K562 (cell line): ENCODE data around the gene SNX1. TPM values are rescaled to one million over a fixed set of nuclear protein-coding genes. Genes with fewer than 3 reads are reported as not detected.

Experiments used
- ATAC-seq: fragments of 200-7000 bp; cut with Tn5 transposase; 3 replicates; pipeline ENCODE4 v1.9.1; 2020; ENCODE audit warnings: moderate library complexity
- BruUV-seq: library from RNA; stranded (reverse); fragments of 400-500 nt; replicated peaks from 2 replicates; lab custom pipeline; 2021; lab: Mats Ljungman, UMichigan
- CTCF ChIA-PET: fragments of 300-600 bp; formaldehyde crosslinking; extraction: SDS; loops from one replicate; lab custom pipeline; 2021; ENCODE audit warnings: low intra/inter-chr PET ratio; lab: Yijun Ruan, JAX
- POLR2A ChIA-PET: fragments of 300-600, 350-650 bp; sonication (Branson Sonifier 250); formaldehyde crosslinking; extraction: SDS; loops from one replicate; lab custom pipeline; 2021; ENCODE audit warnings: antibody characterized with exemption, inconsistent platforms; lab: Yijun Ruan, JAX
- DNase-seq, 4 experiments: peaks; one replicate each; pipeline versions ENCODE4 v3.0.0 to v3.0.0-alpha.2; 2011 to 2018; ENCODE audit warnings: low spot score in 3 of 4, mixed read lengths in 3 of 4; ENCODE audit errors: extremely low read depth in 1 of 4
- FAIRE-seq: peaks from 2 replicates; lab custom pipeline; 2011; peaks lifted over from hg19 to GRCh38; lab: Jason Lieb, UNC
- H2AFZ ChIP-seq: 2 replicates; pipeline ENCODE4 v1.6.0; 2011; ENCODE audit warnings: low read depth, low read length, control low read depth, inconsistent platforms
- H3K27ac ChIP-seq: fragments of 200-600 bp; 3 replicates; pipeline ENCODE4 v1.8.0; 2011; ENCODE audit warnings: low read depth, mild to moderate bottlenecking, control low read depth, inconsistent platforms, low read length, moderate library complexity, mixed read lengths; ENCODE audit errors: extremely low read depth
- H3K27me3 ChIP-seq, 2 experiments: fragments of 300-600 bp in 1 of 2; 2 replicates in 1 of 2; 3 replicates in 1 of 2; pipeline versions ENCODE4 v1.6.0 to v1.8.0; 2011; ENCODE audit warnings: inconsistent platforms in 2 of 2, low read length in 2 of 2, mild to moderate bottlenecking in 1 of 2, mixed read lengths in 1 of 2, moderate library complexity in 1 of 2; ENCODE audit not compliant: control insufficient read depth in 2 of 2, insufficient read depth in 2 of 2
- H3K36me3 ChIP-seq: fragments of 300-600 bp; 3 replicates; pipeline ENCODE4 v1.8.0; 2011; ENCODE audit warnings: mild to moderate bottlenecking, low read length, inconsistent platforms; ENCODE audit not compliant: control insufficient read depth, insufficient read depth
- H3K4me1 ChIP-seq, 2 experiments: fragments of 200-600 bp in 1 of 2; replicated peaks in 1 of 2; 2 replicates in 1 of 2; 3 replicates in 1 of 2; pipeline versions ENCODE4 v1.5.1 to v1.8.0; 2011; ENCODE audit warnings: inconsistent platforms in 2 of 2, low read length in 2 of 2, mild to moderate bottlenecking in 1 of 2, mixed read lengths in 1 of 2, moderate library complexity in 1 of 2; ENCODE audit not compliant: control insufficient read depth in 2 of 2, insufficient read depth in 2 of 2
- H3K4me2 ChIP-seq: 2 replicates; pipeline ENCODE4 v1.6.1; 2011; ENCODE audit warnings: low read length, control low read depth, inconsistent platforms, mixed read lengths; ENCODE audit not compliant: insufficient read depth
- H3K4me3 ChIP-seq: fragments of 200-600 bp; sonication (generic), shearing (Covaris generic); 2 replicates; pipeline ENCODE4 v1.5.1; 2016; ENCODE audit warnings: control low read depth, inconsistent platforms
- H3K79me2 ChIP-seq: fragments of 200-600 bp; 3 replicates; pipeline ENCODE4 v1.8.0; 2011; ENCODE audit warnings: low read length, inconsistent platforms; ENCODE audit not compliant: control insufficient read depth, insufficient read depth
- H3K9ac ChIP-seq, 2 experiments: 2 replicates each; pipeline versions ENCODE4 v1.6.0 to v1.6.1; 2011; ENCODE audit warnings: low read depth in 2 of 2, low read length in 2 of 2, control low read depth in 1 of 2, inconsistent platforms in 1 of 2, mild to moderate bottlenecking in 1 of 2, mixed read lengths in 1 of 2; ENCODE audit not compliant: insufficient read depth in 1 of 2
- H3K9me1 ChIP-seq: one replicate; pipeline ENCODE4 v1.6.0; 2011; ENCODE audit warnings: inconsistent platforms, mild to moderate bottlenecking, low read length, moderate library complexity; ENCODE audit not compliant: control insufficient read depth, insufficient read depth
- H3K9me3 ChIP-seq: replicated peaks from 2 replicates; pipeline ENCODE4 v1.5.1; 2011; ENCODE audit warnings: low read depth, low read length, inconsistent platforms; ENCODE audit not compliant: control insufficient read depth, insufficient read depth
- H4K20me1 ChIP-seq: replicated peaks from 2 replicates; pipeline ENCODE4 v1.6.1; 2011; ENCODE audit warnings: low read length, inconsistent platforms, mixed read lengths; ENCODE audit not compliant: control insufficient read depth, insufficient read depth
- ARHGAP35 ChIP-seq: fragments of 450-650 bp; IDR thresholded peaks from 2 replicates; pipeline ENCODE4 v1.6.1; 2018; ENCODE audit not compliant: partially characterized antibody
- C11orf30 ChIP-seq: fragments of 450-650 bp; IDR thresholded peaks from 2 replicates; pipeline ENCODE4 v1.6.1; 2016; ENCODE audit warnings: low read depth, mild to moderate bottlenecking
- CBFB ChIP-seq: sonication (generic); formaldehyde crosslinking; IDR thresholded peaks from 2 replicates; pipeline ENCODE4 v1.4.0; 2020; ENCODE audit warnings: mild to moderate bottlenecking, missing genetic modification reagents
- CHD4 ChIP-seq: fragments of 200-600 bp; sonication (generic); IDR thresholded peaks from 3 replicates; pipeline ENCODE4 v1.6.1; 2012; ENCODE audit warnings: low read depth, mild to moderate bottlenecking, mixed read lengths, low read length, inconsistent platforms; ENCODE audit not compliant: insufficient read depth, insufficient replicate concordance, poor library complexity, severe bottlenecking
- KLF16 ChIP-seq: IDR thresholded peaks from 2 replicates; pipeline ENCODE4 v1.6.1; 2016; ENCODE audit warnings: antibody characterized with exemption
- MAFF ChIP-seq: IDR thresholded peaks from 2 replicates; pipeline ENCODE4 v1.6.1; 2012; ENCODE audit warnings: low read length, improper control_type of control experiment
- MAFG ChIP-seq: fragments of 450-650 bp; conservative IDR thresholded peaks from 2 replicates; pipeline ENCODE4 v1.6.1; 2016; ENCODE audit warnings: missing genetic modification characterization, missing compliant biosample characterization
- MAFK ChIP-seq: IDR thresholded peaks from 2 replicates; pipeline ENCODE4 v1.6.1; 2011; ENCODE audit warnings: low read length, improper control_type of control experiment
- MLX ChIP-seq, 2 experiments: fragments of 450-650 bp in 1 of 2; sonication (generic) in 1 of 2; formaldehyde crosslinking; conservative IDR thresholded peaks; 2 replicates each; pipeline versions ENCODE4 v1.4.0 to v1.8.1; 2020 to 2022; ENCODE audit warnings: mild to moderate bottlenecking in 1 of 2, missing genetic modification reagents in 1 of 2
- POLR2A ChIP-seq: fragments of 450-650 bp; conservative IDR thresholded peaks from 2 replicates; pipeline ENCODE4 v1.6.1; 2016
- POLR3G ChIP-seq: IDR thresholded peaks from 2 replicates; pipeline ENCODE4 v1.6.1; 2011; ENCODE audit not compliant: insufficient read length, insufficient replicate concordance; ENCODE audit errors: extremely low read depth
- PURB ChIP-seq: sonication (generic); formaldehyde crosslinking; IDR thresholded peaks from 2 replicates; pipeline ENCODE4 v1.9.0; 2021; ENCODE audit warnings: low read depth, mild to moderate bottlenecking, missing genetic modification reagents
- SIN3A ChIP-seq, 2 experiments: fragments of 150-350 bp in 1 of 2; IDR thresholded peaks; 2 replicates each; pipeline ENCODE4 v1.6.1; 2011 to 2016; ENCODE audit warnings: borderline replicate concordance in 2 of 2, low read depth in 2 of 2, low read length in 2 of 2, mild to moderate bottlenecking in 2 of 2, moderate library complexity in 2 of 2; ENCODE audit not compliant: control insufficient read depth in 1 of 2
- ZNF316 ChIP-seq: fragments of 450-650 bp; IDR thresholded peaks from 2 replicates; pipeline ENCODE4 v1.6.1; 2016
- ZNF639 ChIP-seq, 2 experiments: fragments of 200-800 bp in 1 of 2; sonication (Bioruptor generic) in 1 of 2; sonication (generic) in 1 of 2; formaldehyde crosslinking in 1 of 2; IDR thresholded peaks in 1 of 2; conservative IDR thresholded peaks in 1 of 2; 2 replicates each; pipeline versions ENCODE4 v1.5.0 to v1.6.1; 2016 to 2020; ENCODE audit warnings: missing compliant biosample characterization in 1 of 2, missing genetic modification characterization in 1 of 2, missing genetic modification reagents in 1 of 2
- WGBS: fragments of 100-300 bp; shearing (Covaris generic); methylation state at CpG from one replicate; pipeline ENCODE4 v1.1.6; 2016; ENCODE audit warnings: low coverage, mixed read lengths; ENCODE audit not compliant: insufficient coverage; ENCODE audit errors: missing lambda C conversion rate; 5-methylcytosine and 5-hydroxymethylcytosine counted together
- in situ Hi-C: fragments of 300-500 bp; cut with MboI; formaldehyde crosslinking; loops from 4 replicates; pipeline ENCODE4 v1.15.0; 2018; ENCODE audit warnings: inconsistent platforms, mixed read lengths
- intact Hi-C: fragments of 100-400 bp; cut with micrococcal nuclease; formaldehyde crosslinking; loops from 2 replicates; pipeline ENCODE4 v1.14.2; 2022
- polyA plus RNA-seq, 8 experiments: library from polyadenylated mRNA; depleted of rRNA in 4 of 8; stranded (reverse) in 5 of 8; unstranded in 3 of 8; fragments of >200 nt; fragmentation: Nextera tagmentation in 2 of 8; fragmentation: Illumina TruSeq in 1 of 8; extraction: Ambion mirVana in 2 of 8; extraction: Trizol in 1 of 8; gene quantifications; 2 replicates each; pipeline versions ENCODE4 v1.2.1 to v1.2.3, GENCODE V29; 2011 to 2014; ENCODE audit warnings: inconsistent platforms in 1 of 8, missing spikeins in 1 of 8
- total RNA-seq, 7 experiments: library from RNA; depleted of rRNA in 6 of 7; stranded (reverse); fragments of >200 nt in 6 of 7; fragmentation: Illumina TruSeq in 2 of 7; extraction: Trizol in 2 of 7; gene quantifications; 2 replicates each; pipeline versions ENCODE4 v1.2.1 to v1.2.3, GENCODE V29; 2011 to 2021; ENCODE audit warnings: low replicate concordance in 1 of 7
- TF ChIP-seq, protein P1 (sequence below): fragments of 250-450 bp; sonication (Bioruptor Pico); IDR thresholded peaks from 2 replicates; pipeline ENCODE4 v1.8.0; 2022; ENCODE audit warnings: inconsistent platforms, mild to moderate bottlenecking, moderate library complexity, borderline replicate concordance

SNX1 gene
- total and polyA plus RNA-seq, 9 of the 15 experiments (the other 6 are each of a cell fraction or from before 2014, with no cell fraction given): 11.0 to 105 (median 59.9) TPM

- no peak for DNase-seq
- Histone ChIP-seq H3K27ac (no peak overlapping the region), H3K36me3 (peaks cover 54% of the 10 kb centered on the region), H2AFZ (no peak overlapping the region), H3K79me2 (peaks cover 49% of the 10 kb centered on the region), H3K4me2 (no peak overlapping the region), H3K27me3 (no peaks in the 10 kb centered on the region), H3K9me3 (no peaks in the 10 kb centered on the region), H3K9me1 (no peaks in the 10 kb centered on the region), H4K20me1 (peaks cover 15% of the 10 kb centered on the region), H3K4me1 (peaks cover 3 to 4% of the 10 kb centered on the region in 2 experiments; a peak in 3 of 5 replicates), H3K9ac (no peak overlapping the region), H3K4me3 (no peak overlapping the region)
- no TSS peak for BruUV-seq
- in situ Hi-C loops: no loop called here
- ATAC-seq: peak; percentile 29; the same call in 1 of the 3 replicates
- CTCF ChIA-PET: no interaction called here
- intact Hi-C loops: no loop called here
- no peak for TF ChIP-seq CBFB (CRISPR knock-in tag)
- peak; percentile 98 for TF ChIP-seq MAFK
- no peak for TF ChIP-seq PURB (CRISPR knock-in tag)
- TF ChIP-seq MAFG (tag): peak; percentile 95
- TF ChIP-seq ZNF316: peak; percentile 98
- no peak for TF ChIP-seq POLR2A
- TF ChIP-seq, protein P1, sequence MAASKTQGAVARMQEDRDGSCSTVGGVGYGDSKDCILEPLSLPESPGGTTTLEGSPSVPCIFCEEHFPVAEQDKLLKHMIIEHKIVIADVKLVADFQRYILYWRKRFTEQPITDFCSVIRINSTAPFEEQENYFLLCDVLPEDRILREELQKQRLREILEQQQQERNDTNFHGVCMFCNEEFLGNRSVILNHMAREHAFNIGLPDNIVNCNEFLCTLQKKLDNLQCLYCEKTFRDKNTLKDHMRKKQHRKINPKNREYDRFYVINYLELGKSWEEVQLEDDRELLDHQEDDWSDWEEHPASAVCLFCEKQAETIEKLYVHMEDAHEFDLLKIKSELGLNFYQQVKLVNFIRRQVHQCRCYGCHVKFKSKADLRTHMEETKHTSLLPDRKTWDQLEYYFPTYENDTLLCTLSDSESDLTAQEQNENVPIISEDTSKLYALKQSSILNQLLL (CRISPR knock-in tag): no peak
- no peak for TF ChIP-seq SIN3A (IDR thresholded peaks at IDR 0.05; ENCODE audit: borderline replicate concordance in 2 of 2, control insufficient read depth in 1 of 2, low read depth in 2 of 2, low read length in 2 of 2)
- no peak for TF ChIP-seq KLF16
- TF ChIP-seq ZNF639 (CRISPR knock-in tag; conservative IDR thresholded peaks at IDR 0.05 in 1 of 2, IDR thresholded peaks at IDR 0.05 in 1 of 2): no peak
- no peak for TF ChIP-seq CHD4
- TF ChIP-seq ARHGAP35: no peak
- TF ChIP-seq POLR3G: no peak
- TF ChIP-seq C11orf30: peak; percentile 95
- no peak for TF ChIP-seq MLX (CRISPR knock-in tag; conservative IDR thresholded peaks at IDR 0.05)
- peak; percentile 97 for TF ChIP-seq MAFF
- POLR2A ChIA-PET: interaction anchor here (0.8 to 2.6 kb wide), 6 partner anchors 10 to 190 kb away, joined by 3 to 11 read pairs (median 4); no protein-coding TSS in a partner anchor
- FAIRE-seq: peak; percentile 15
- WGBS: 71% methylated on average over 4 of the region's 4 CpGs
Observed at GRCh38 chr15:64112073-64112772, 16.4 kb downstream of the SNX1 start.
